ENCODE results near the gene CCL5.

The CCL5 gene

GRCh38 chr17:35847006-35847405 is 33.2 kb downstream of the CCL5 start:
- TF ChIP-seq, protein P1, sequence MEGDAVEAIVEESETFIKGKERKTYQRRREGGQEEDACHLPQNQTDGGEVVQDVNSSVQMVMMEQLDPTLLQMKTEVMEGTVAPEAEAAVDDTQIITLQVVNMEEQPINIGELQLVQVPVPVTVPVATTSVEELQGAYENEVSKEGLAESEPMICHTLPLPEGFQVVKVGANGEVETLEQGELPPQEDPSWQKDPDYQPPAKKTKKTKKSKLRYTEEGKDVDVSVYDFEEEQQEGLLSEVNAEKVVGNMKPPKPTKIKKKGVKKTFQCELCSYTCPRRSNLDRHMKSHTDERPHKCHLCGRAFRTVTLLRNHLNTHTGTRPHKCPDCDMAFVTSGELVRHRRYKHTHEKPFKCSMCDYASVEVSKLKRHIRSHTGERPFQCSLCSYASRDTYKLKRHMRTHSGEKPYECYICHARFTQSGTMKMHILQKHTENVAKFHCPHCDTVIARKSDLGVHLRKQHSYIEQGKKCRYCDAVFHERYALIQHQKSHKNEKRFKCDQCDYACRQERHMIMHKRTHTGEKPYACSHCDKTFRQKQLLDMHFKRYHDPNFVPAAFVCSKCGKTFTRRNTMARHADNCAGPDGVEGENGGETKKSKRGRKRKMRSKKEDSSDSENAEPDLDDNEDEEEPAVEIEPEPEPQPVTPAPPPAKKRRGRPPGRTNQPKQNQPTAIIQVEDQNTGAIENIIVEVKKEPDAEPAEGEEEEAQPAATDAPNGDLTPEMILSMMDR (IDR thresholded peaks at IDR 0.05; ENCODE audit: low read depth, low read length): no peak
- DNase-seq (ENCODE audit: extremely low read depth, low read depth): no peak

DNA sequence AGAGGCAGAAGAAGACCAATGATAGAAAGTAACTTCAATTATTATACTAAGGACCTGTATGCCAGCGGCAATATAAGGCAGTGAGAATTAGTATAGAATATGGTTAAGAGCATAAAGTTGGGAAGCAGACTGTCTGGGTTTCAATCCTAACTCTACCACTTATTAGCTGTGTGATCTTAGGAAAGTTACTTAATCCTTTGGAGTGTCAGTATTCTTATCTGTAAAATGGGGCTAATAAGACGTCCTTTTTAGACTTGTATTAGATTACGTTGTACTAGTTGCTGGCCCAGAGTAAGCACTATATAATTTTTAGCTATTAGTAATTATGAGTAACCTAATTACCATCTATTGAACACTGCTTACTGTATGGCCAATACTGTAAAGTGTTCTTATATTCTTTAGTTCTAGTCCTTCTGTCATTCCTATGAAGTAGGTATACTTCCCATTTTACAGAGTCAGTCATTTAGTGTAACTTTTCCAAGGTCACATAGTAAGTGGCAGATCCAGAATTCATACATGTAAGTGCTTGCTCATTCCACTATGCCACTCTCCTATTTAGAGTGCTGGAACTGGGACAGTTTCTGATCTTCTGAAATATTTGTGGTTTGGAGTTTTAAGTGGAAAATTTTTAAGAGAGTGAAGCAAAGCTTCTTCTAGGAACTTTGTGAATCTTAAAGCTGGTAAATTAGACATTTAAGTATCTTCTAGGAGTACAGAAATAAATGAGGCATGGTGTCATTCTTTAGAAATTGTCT is 33.9 kb downstream of the CCL5 start:
- DNase-seq (ENCODE audit: extremely low read depth, low read depth): peak; percentile 14
- TF ChIP-seq, protein P1 (IDR thresholded peaks at IDR 0.05; ENCODE audit: low read depth, low read length): no peak

GRCh38 chr17:35844547-35844946 is 35.6 kb downstream of the CCL5 start:
- TF ChIP-seq, protein P1 (IDR thresholded peaks at IDR 0.05; ENCODE audit: low read depth, low read length): no peak
- DNase-seq (ENCODE audit: extremely low read depth, low read depth): no peak

DNA sequence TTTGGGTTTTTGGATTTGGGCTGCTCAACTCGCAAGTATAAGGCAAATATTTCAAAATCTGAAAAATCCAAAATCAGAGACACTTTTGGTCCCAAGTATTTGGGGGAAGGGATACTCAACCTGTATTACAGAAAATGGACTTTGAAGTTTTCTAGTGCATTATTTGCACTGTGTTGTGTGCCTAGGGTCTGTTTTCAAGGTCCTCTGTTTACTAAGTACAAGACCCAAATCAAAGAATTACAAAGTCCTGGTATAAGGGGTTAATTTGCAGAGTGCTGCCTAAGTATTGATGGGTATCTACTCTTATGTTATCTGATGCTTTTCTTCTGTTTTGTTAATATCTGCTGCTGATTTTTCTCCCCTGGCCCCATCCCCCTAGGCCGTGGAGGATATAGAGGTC is 36.5 kb downstream of the CCL5 start:
- TF ChIP-seq, protein P1 (IDR thresholded peaks at IDR 0.05; ENCODE audit: low read depth, low read length): no peak
- no peak for DNase-seq (ENCODE audit: extremely low read depth, low read depth)

- TF ChIP-seq, protein P1 (IDR thresholded peaks at IDR 0.05; ENCODE audit: low read depth, low read length): no peak
- DNase-seq (ENCODE audit: extremely low read depth, low read depth): no peak
Measured at GRCh38 chr17:35842239-35842638, 37.9 kb downstream of the CCL5 start.

DNA sequence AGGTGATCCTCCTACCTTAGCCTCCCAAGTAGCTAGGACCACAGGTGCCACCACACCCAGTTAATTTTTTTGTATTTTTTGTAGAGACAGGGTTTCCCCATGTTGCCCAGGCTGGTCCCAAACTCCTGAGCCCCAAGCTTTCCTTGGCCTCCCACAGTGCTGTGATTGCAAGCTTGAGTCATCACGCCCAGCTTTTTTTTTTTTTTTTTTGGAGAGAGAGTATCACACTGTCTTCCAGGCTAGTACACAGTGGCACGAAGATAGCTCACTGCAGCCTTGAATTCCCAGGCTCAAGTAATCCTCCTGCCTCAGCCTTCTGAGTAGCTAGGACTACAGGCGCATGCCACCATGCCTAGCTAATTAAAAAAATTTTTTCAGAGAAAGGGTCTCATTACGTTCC is 38.7 kb downstream of the CCL5 start:
- DNase-seq (ENCODE audit: extremely low read depth, low read depth): no peak
- TF ChIP-seq, protein P1 (IDR thresholded peaks at IDR 0.05; ENCODE audit: low read depth, low read length): no peak

DNA sequence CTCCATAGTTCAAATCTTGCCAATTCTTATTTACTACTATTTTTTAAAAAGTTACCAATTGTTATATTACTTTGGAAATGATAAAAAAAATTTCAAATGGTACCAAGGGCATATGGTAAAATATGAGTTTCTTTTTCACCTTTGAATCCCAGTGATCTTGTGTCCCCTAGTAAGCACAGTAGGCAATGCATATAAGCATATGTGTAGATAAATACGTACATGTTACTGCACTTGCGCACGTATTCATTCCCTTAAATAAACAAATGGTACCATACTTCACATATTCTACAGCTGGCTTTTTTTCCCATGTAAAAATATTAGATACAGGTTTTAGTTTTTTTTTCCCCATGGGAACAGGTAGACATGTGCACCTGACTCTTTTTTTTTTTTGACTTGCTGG is 39.1 kb downstream of the CCL5 start:
- DNase-seq (ENCODE audit: extremely low read depth, low read depth): no peak
- TF ChIP-seq, protein P1 (IDR thresholded peaks at IDR 0.05; ENCODE audit: low read depth, low read length): no peak

Measured in AG09319 (cell line).